ENCODE measurements around the gene RHBDF1.

Gene RHBDF1

GRCh38 chr16:74747-75334 is 2.4 kb upstream of the RHBDF1 start:
- DNase-seq (ENCODE audit: low read depth, low spot score) = no peak

- no peak for DNase-seq (ENCODE audit: low read depth, low spot score)
These were observed 1.8 kb upstream of the RHBDF1 start for GRCh38 chr16:74051-74746.

GRCh38 chr16:71540-72401 is 660 bp downstream of the RHBDF1 start:
- DNase-seq (ENCODE audit: low read depth, low spot score) = peak; percentile 85

- DNase-seq (ENCODE audit: low read depth, low spot score) = no peak
These were observed 1.3 kb downstream of the RHBDF1 start for GRCh38 chr16:71210-71539.

GRCh38 chr16:69181-69580 is 3.2 kb downstream of the RHBDF1 start:
- no peak for DNase-seq (ENCODE audit: low read depth, low spot score)

GRCh38 chr16:67884-68789 is 4.3 kb downstream of the RHBDF1 start:
- DNase-seq (ENCODE audit: low read depth, low spot score) = no peak

GRCh38 chr16:67183-67791 is 5.1 kb downstream of the RHBDF1 start:
- DNase-seq (ENCODE audit: low read depth, low spot score) = no peak

- DNase-seq (ENCODE audit: low read depth, low spot score) = no peak
These were observed 5.9 kb downstream of the RHBDF1 start for GRCh38 chr16:66309-67182.

GRCh38 chr16:65745-66144 is 6.7 kb downstream of the RHBDF1 start:
- DNase-seq (ENCODE audit: low read depth, low spot score) = no peak

- no peak for DNase-seq (ENCODE audit: low read depth, low spot score)
These were observed 7.5 kb downstream of the RHBDF1 start for GRCh38 chr16:64914-65255.

- no peak for DNase-seq (ENCODE audit: low read depth, low spot score)
These were observed 8.2 kb downstream of the RHBDF1 start for GRCh38 chr16:63998-64913.

GRCh38 chr16:63466-63865 is 9.0 kb downstream of the RHBDF1 start:
- no peak for DNase-seq (ENCODE audit: low read depth, low spot score)

GRCh38 chr16:62968-63391 is 9.5 kb downstream of the RHBDF1 start:
- no peak for DNase-seq (ENCODE audit: low read depth, low spot score)

- no peak for DNase-seq (ENCODE audit: low read depth, low spot score)
These were observed 10.0 kb downstream of the RHBDF1 start for GRCh38 chr16:62283-62967.

- DNase-seq (ENCODE audit: low read depth, low spot score) = no peak
These were observed 10.6 kb downstream of the RHBDF1 start for GRCh38 chr16:61879-62281.

- no peak for DNase-seq (ENCODE audit: low read depth, low spot score)
These were observed 11.2 kb downstream of the RHBDF1 start for GRCh38 chr16:60929-61878.

- DNase-seq (ENCODE audit: low read depth, low spot score) = no peak
These were observed 12.3 kb downstream of the RHBDF1 start for GRCh38 chr16:60166-60565.
